HEK293T (cell line): ENCODE results near the gene TMEM121.
"Not testable (repeated sequence)": the region's sequence is repeated elsewhere in the genome, so short reads cannot be mapped to it uniquely, and the experiment has no call there.

Source experiments
- CTCF ChIA-PET: fragments of 350-600 bp; formaldehyde crosslinking; extraction: SDS; loops from one replicate; lab custom pipeline; 2021; ENCODE audit warnings: antibody characterized with exemption, inconsistent platforms; lab: Yijun Ruan, JAX
- POLR2A ChIA-PET: fragments of 350-600 bp; formaldehyde crosslinking; extraction: SDS; loops from one replicate; lab custom pipeline; 2020; ENCODE audit warnings: antibody characterized with exemption, inconsistent platforms; lab: Yijun Ruan, JAX
- DNase-seq: peaks from one replicate; pipeline ENCODE4 v3.0.0; 2012; ENCODE audit warnings: mixed read lengths; ENCODE audit errors: extremely low spot score
- ARNT ChIP-seq: fragments of 450-650 bp; IDR thresholded peaks from 2 replicates; pipeline ENCODE4 v1.6.1; 2017; ENCODE audit warnings: mild to moderate bottlenecking
- BHLHE40 ChIP-seq: fragments of 450-650 bp; IDR thresholded peaks from 2 replicates; pipeline ENCODE4 v1.6.1; 2016; ENCODE audit warnings: mild to moderate bottlenecking, moderate library complexity, borderline replicate concordance
- CTBP1 ChIP-seq: fragments of 450-650 bp; IDR thresholded peaks from 2 replicates; pipeline ENCODE4 v1.6.1; 2016; ENCODE audit warnings: borderline replicate concordance
- ELF4 ChIP-seq: fragments of 450-650 bp; IDR thresholded peaks from 2 replicates; pipeline ENCODE4 v1.6.1; 2017; ENCODE audit warnings: antibody characterized with exemption
- FOXA1 ChIP-seq: fragments of 450-650 bp; IDR thresholded peaks from 2 replicates; pipeline ENCODE4 v1.6.1; 2016; ENCODE audit warnings: mild to moderate bottlenecking
- FOXK2 ChIP-seq: fragments of 450-650 bp; IDR thresholded peaks from 2 replicates; pipeline ENCODE4 v1.6.1; 2016; ENCODE audit warnings: mild to moderate bottlenecking
- FOXM1 ChIP-seq: fragments of 450-650 bp; IDR thresholded peaks from 2 replicates; pipeline ENCODE4 v1.6.1; 2017; ENCODE audit warnings: mild to moderate bottlenecking, borderline replicate concordance
- HDGF ChIP-seq: fragments of 450-650 bp; IDR thresholded peaks from 2 replicates; pipeline ENCODE4 v1.6.1; 2017; ENCODE audit warnings: antibody characterized with exemption, borderline replicate concordance
- L3MBTL2 ChIP-seq: fragments of 450-650 bp; conservative IDR thresholded peaks from 2 replicates; pipeline ENCODE4 v1.6.1; 2016; ENCODE audit warnings: mild to moderate bottlenecking
- LEF1 ChIP-seq: fragments of 450-650 bp; IDR thresholded peaks from 2 replicates; pipeline ENCODE4 v1.6.1; 2017; ENCODE audit warnings: mild to moderate bottlenecking, borderline replicate concordance
- NFRKB ChIP-seq: fragments of 450-650 bp; IDR thresholded peaks from 2 replicates; pipeline ENCODE4 v1.6.1; 2016; ENCODE audit warnings: mild to moderate bottlenecking, moderate library complexity
- PKNOX1 ChIP-seq: fragments of 450-650 bp; IDR thresholded peaks from 2 replicates; pipeline ENCODE4 v1.6.1; 2016
- SP1 ChIP-seq: fragments of 450-650 bp; IDR thresholded peaks from 2 replicates; pipeline ENCODE4 v1.6.1; 2017
- SUZ12 ChIP-seq: fragments of 450-650 bp; IDR thresholded peaks from 2 replicates; pipeline ENCODE4 v1.6.1; 2016; ENCODE audit warnings: mild to moderate bottlenecking
- TARDBP ChIP-seq: fragments of 450-650 bp; IDR thresholded peaks from 2 replicates; pipeline ENCODE4 v1.6.1; 2016
- ZNF384 ChIP-seq: fragments of 450-650 bp; IDR thresholded peaks from 2 replicates; pipeline ENCODE4 v1.6.1; 2016

TMEM121 gene

GRCh38 chr14:105554022-105554421 is 27.6 kb downstream of the TMEM121 start:
- CTCF ChIA-PET: interaction anchor here (0.7 kb wide), 1 partner anchor 17 kb away, joined by 3 read pairs; no protein-coding TSS in a partner anchor
- POLR2A ChIA-PET: no interaction called here
- no peak for DNase-seq
- TF ChIP-seq ELF4: no peak
- no peak for TF ChIP-seq BHLHE40
- TF ChIP-seq L3MBTL2: no peak
- TF ChIP-seq PKNOX1: no peak
- no peak for TF ChIP-seq SUZ12
- no peak for TF ChIP-seq FOXA1
- TF ChIP-seq NFRKB: no peak
- no peak for TF ChIP-seq FOXM1
- no peak for TF ChIP-seq ARNT
- no peak for TF ChIP-seq SP1
- no peak for TF ChIP-seq CTBP1
- no peak for TF ChIP-seq FOXK2
- no peak for TF ChIP-seq HDGF
- TF ChIP-seq LEF1: no peak
- no peak for TF ChIP-seq ZNF384
- TF ChIP-seq TARDBP: no peak

- no peak for DNase-seq
- TF ChIP-seq TARDBP: no peak
- TF ChIP-seq BHLHE40: no peak
- no peak for TF ChIP-seq FOXK2
- no peak for TF ChIP-seq ARNT
- no peak for TF ChIP-seq HDGF
- TF ChIP-seq SUZ12: no peak
- TF ChIP-seq ELF4: no peak
- no peak for TF ChIP-seq ZNF384
- TF ChIP-seq FOXA1: no peak
- no peak for TF ChIP-seq FOXM1
- TF ChIP-seq NFRKB: no peak
- no peak for TF ChIP-seq SP1
- no peak for TF ChIP-seq CTBP1
- TF ChIP-seq LEF1: no peak
- no peak for TF ChIP-seq L3MBTL2
- no peak for TF ChIP-seq PKNOX1
- POLR2A ChIA-PET: no interaction called here
- CTCF ChIA-PET: interaction anchor here (0.7 kb wide), 1 partner anchor 18 kb away, joined by 3 read pairs; no protein-coding TSS in a partner anchor
Measured at GRCh38 chr14:105554523-105554922, 28.1 kb downstream of the TMEM121 start.

GRCh38 chr14:105557671-105558070 is 31.3 kb downstream of the TMEM121 start:
- POLR2A ChIA-PET, DNase-seq, CTCF ChIA-PET: not testable (repeated sequence)

GRCh38 chr14:105558449-105559154 is 32.2 kb downstream of the TMEM121 start:
- CTCF ChIA-PET, POLR2A ChIA-PET: not testable (repeated sequence)

GRCh38 chr14:105559384-105560047 is 33.1 kb downstream of the TMEM121 start:
- CTCF ChIA-PET, DNase-seq, POLR2A ChIA-PET: not testable (repeated sequence)

More at GRCh38 chr14:105558449-105559154, 32.2 kb downstream of the TMEM121 start:
- not testable (repeated sequence) for DNase-seq

- POLR2A ChIA-PET, DNase-seq, CTCF ChIA-PET: not testable (repeated sequence)
Measured at GRCh38 chr14:105560048-105560669, 33.8 kb downstream of the TMEM121 start.

- POLR2A ChIA-PET, DNase-seq, CTCF ChIA-PET: not testable (repeated sequence)
Measured at GRCh38 chr14:105561345-105561744, 35.0 kb downstream of the TMEM121 start.
